ENCODE measurements around the gene AJM1.

The AJM1 gene

DNA sequence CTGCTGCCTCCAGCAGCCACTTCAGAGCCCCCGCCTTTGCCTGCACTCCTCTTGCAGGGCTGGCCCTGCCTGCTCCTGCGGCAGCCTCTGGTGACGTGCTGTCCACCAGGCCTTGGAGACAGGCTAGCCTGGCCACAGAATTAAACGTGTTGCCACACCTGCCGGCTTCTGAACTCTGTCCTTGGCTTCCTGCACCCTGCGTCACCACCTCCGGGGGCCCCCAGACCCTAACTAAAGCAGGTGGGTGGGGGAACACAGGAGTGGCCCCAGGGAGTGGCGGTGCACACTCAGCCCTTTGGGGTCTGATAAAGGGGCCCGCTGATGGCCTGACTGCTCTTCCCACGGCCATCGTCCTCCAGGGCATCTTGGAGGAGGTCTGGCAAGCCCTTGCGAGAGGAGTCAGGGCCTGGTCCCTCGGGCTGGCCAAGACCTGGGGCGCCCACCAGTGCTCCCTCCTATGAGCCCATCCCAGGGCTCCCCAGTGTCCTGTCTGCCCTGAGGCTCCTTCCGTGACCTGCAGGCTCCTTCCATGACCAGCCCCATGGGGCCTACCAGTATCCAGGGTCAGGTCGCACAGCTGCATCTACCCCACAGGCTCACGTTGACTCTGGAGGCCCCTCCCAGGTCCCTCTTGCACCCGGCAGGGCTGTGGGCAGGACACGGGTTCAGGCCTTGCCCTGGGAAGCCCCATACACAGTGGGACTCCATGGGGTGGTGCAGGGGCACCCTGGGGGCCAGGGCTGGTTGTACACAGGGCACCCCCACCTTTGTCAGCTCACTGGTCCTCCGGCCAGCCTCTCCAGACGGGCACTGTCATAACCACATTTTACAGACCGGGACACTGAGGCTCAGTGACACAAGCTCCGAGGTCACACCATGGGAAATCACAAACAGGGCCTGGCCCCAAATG lies 8.8 kb downstream of the AJM1 start:
- no peak for DNase-seq
- in situ Hi-C loops (cut with HindIII; ENCODE audit: low pct_ligation_motif_present, low pct_unique_long_range_greater_than_20kb, low sequenced_read_pairs), result no loop called here

DNA sequence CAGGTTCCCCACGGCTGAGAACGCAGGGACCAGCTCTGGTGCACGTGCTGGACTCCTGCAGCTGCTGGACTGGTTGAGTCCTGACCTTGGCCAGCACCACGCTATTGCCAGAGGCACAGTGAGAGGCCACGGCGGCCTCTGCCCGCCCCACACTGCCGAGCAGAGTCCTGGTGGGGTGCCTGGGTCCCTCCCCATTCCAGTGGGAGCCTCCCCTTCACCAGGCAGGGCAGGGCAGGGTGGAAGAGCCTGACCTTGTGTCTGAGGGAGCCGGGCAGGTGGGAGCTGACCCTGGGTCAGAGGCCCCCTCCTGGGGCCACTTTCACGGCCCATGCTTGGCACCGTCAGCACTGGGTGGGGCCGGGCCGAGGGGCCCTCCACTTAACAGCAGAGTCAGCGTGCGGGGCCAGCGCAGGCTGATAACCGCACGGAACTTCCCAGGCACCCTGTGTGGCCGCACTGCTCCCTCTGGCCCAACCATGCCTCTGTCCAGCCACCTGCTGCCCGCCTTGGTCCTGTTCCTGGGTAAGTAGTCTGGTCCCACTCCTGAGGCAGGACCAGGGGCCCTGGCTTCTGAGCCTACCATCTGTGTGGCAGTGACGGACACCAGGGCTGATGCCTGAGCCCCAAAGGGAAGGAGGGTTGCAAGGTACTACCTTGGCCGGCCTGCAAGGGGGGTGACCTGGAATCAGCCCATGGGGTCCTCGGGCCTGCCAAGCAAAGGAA lies 9.8 kb downstream of the AJM1 start, which contains the start of gene MAMDC4:
Gene MAMDC4, plus strand, starts transcription at position 406 of the 723 bp plus-strand sequence. Its CDS starts 71 bp downstream, at position 477.
- in situ Hi-C loops (cut with HindIII; ENCODE audit: low pct_ligation_motif_present, low pct_unique_long_range_greater_than_20kb, low sequenced_read_pairs), result no loop called here
- DNase-seq, result no peak

DNA sequence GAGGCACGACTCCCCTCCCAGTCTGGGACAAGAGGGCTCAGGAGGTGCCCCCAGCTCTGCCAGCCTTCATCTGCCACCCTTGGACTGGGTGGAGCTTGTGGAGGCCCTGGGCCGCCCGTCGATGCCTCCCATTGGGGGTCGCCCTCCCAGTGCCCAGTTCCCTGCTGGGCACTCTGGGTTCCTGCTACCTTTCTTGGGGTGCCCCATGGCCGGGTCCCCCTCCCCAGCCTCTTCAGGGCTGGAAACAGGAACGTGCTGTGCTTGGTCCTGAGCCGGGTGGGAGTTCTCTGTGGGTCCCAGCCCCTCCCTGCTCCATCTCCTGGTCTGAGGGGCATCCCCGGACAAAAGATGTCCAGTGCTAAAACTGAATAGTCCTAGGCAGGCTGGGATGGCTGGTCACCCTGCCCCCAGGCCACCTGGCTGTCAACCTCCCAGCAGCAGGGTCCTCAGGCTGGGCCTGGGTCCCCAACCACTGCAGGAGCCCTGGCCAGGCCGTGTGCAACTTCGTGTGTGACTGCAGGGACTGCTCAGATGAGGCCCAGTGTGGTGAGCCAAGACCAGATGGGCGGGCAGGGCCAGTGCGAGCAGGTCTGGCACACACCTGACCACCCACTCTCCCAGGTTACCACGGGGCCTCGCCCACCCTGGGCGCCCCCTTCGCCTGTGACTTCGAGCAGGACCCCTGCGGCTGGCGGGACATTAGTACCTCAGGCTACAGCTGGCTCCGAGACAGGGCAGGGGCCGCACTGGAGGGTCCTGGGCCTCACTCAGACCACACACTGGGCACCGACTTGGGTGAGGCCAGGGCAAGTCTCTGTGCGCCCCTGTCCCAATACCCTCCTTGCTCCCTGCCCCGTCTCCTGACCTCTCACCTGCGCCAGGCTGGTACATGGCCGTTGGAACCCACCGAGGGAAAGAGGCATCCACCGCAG lies 10.7 kb downstream of the AJM1 start:
- no peak for DNase-seq
- in situ Hi-C loops (cut with HindIII; ENCODE audit: low pct_ligation_motif_present, low pct_unique_long_range_greater_than_20kb, low sequenced_read_pairs), result no loop called here

DNA sequence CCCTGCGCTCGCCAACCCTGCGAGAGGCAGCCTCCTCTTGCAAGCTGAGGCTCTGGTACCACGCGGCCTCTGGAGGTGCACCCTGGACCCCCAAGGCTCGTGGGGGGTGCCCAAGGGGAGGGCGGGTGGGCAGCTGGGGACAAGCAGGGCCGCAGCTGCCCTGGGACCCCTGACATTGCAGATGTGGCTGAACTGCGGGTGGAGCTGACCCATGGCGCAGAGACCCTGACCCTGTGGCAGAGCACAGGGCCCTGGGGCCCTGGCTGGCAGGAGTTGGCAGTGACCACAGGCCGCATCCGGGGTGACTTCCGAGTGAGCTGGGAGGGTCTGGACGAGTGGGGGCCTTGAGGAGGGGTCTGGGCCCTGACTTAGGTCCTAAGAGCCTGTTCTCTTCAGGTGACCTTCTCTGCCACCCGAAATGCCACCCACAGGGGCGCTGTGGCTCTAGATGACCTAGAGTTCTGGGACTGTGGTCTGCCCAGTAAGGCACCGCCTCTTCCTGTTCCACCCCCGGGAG lies 11.4 kb downstream of the AJM1 start:
- DNase-seq, result no peak
- in situ Hi-C loops (cut with HindIII; ENCODE audit: low pct_ligation_motif_present, low pct_unique_long_range_greater_than_20kb, low sequenced_read_pairs), result no loop called here

DNA sequence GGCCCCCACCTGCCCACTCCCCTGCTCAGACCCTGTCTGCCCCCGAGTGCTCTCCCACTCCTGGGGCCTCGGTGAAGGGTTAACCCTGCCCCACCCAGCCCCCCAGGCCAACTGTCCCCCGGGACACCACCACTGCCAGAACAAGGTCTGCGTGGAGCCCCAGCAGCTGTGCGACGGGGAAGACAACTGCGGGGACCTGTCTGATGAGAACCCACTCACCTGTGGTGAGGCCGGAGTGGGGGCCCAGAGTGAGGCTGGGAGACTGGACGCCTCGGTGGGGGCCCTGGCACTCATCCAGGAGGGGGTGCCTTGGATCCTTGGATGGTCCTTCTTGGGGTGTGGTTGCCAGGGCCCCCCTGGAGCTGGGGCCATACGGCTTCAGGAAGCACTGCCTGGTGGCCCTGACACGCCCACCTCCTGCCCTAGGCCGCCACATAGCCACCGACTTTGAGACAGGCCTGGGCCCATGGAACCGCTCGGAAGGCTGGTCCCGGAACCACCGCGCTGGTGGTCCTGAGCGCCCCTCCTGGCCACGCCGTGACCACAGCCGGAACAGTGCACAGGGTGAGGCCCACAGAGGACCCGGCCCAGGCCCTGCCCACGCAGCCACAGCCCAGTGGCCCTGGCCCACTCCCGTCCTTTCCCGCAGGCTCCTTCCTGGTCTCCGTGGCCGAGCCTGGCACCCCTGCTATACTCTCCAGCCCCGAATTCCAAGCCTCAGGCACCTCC lies 12.0 kb downstream of the AJM1 start:
- in situ Hi-C loops (cut with HindIII; ENCODE audit: low pct_ligation_motif_present, low pct_unique_long_range_greater_than_20kb, low sequenced_read_pairs), result no loop called here

DNA sequence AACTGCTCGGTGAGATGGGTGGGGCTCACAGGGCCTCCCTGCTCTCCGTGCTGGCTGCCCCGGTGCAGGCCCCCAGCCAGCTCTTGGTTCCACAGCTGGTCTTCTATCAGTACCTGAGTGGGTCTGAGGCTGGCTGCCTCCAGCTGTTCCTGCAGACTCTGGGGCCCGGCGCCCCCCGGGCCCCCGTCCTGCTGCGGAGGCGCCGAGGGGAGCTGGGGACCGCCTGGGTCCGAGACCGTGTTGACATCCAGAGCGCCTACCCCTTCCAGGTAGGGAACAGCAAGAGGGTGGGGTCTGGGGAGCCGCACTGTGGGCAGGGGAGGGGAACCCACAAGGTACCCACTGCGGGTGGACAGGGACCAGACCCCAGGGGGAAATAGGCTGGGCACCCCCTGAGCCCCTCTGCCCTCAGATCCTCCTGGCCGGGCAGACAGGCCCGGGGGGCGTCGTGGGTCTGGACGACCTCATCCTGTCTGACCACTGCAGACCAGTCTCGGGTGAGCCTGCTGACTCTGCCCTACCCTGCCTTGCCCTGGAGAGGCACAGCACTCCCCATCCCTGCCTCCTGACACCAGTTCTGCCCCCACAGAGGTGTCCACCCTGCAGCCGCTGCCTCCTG lies 12.7 kb downstream of the AJM1 start:
- in situ Hi-C loops (cut with HindIII; ENCODE audit: low pct_ligation_motif_present, low pct_unique_long_range_greater_than_20kb, low sequenced_read_pairs), result no loop called here
- no peak for DNase-seq

More for the DNA sequence above, 12.0 kb downstream of the AJM1 start:
- DNase-seq, result no peak

DNA sequence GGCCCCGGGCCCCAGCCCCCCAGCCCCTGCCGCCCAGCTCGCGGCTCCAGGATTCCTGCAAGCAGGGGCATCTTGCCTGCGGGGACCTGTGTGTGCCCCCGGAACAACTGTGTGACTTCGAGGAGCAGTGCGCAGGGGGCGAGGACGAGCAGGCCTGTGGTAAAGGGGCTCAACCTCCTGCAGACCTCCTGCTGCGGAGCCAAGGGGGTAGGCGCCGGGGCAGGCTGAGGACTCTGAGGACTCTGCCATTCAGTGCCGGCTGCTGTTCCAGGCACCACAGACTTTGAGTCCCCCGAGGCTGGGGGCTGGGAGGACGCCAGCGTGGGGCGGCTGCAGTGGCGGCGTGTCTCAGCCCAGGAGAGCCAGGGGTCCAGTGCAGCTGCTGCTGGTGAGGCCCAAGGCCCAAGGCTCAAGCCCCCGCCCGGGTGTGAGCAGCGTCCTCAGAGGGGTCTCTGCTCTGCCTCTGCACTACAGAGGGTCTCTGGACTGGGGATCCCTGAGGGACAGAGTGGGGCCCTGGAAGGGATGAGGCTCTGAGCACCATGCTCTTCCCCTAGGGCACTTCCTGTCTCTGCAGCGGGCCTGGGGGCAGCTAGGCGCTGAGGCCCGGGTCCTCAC lies 13.3 kb downstream of the AJM1 start:
- DNase-seq, result no peak
- in situ Hi-C loops (cut with HindIII; ENCODE audit: low pct_ligation_motif_present, low pct_unique_long_range_greater_than_20kb, low sequenced_read_pairs), result no loop called here

DNA sequence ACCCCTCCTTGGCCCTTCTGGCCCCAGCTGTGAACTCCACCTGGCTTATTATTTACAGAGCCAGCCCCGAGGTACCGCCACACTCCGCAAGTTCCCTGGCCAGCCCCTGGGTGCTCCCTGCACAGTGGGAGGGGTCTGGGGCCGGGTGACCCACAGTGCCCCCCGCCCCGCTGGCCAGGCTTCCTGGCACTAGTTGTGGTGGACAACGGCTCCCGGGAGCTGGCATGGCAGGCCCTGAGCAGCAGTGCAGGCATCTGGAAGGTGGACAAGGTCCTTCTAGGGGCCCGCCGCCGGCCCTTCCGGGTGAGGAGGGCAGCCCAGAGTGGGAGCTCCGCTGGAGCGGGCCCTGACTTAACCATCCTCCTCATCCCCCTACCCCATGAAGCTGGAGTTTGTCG lies 13.8 kb downstream of the AJM1 start:
- DNase-seq, result no peak
- in situ Hi-C loops (cut with HindIII; ENCODE audit: low pct_ligation_motif_present, low pct_unique_long_range_greater_than_20kb, low sequenced_read_pairs), result no loop called here

DNA sequence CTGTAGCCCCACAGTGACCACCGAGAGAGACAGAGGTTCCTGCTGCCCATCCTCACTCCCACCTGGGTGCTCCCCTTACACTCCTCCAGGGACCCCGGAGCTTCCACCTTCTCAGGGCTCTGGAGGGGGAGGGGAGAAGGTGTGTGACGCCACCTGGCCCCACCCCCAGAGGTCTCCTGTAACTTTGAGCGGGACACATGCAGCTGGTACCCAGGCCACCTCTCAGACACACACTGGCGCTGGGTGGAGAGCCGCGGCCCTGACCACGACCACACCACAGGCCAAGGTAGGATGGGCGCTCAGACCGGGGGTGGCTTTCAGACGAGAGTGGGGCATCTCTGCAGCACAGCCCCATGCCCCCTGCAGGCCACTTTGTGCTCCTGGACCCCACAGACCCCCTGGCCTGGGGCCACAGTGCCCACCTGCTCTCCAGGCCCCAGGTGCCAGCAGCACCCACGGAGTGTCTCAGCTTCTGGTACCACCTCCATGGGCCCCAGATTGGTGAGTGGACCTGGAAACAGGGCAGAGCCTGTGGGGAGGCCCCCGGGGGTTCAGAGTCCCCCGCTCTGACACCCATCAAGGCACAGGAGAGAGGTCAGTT lies 14.4 kb downstream of the AJM1 start:
- in situ Hi-C loops (cut with HindIII; ENCODE audit: low pct_ligation_motif_present, low pct_unique_long_range_greater_than_20kb, low sequenced_read_pairs), result no loop called here
- DNase-seq, result no peak

DNA sequence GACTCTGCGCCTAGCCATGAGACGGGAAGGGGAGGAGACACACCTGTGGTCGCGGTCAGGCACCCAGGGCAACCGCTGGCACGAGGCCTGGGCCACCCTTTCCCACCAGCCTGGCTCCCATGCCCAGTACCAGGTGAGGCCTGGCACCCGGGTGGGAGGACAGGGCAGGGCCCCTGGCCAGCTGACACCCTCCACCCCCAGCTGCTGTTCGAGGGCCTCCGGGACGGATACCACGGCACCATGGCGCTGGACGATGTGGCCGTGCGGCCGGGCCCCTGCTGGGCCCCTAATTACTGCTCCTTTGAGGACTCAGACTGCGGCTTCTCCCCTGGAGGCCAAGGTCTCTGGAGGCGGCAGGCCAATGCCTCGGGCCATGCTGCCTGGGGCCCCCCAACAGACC lies 14.9 kb downstream of the AJM1 start:
- no peak for DNase-seq
- in situ Hi-C loops (cut with HindIII; ENCODE audit: low pct_ligation_motif_present, low pct_unique_long_range_greater_than_20kb, low sequenced_read_pairs), result no loop called here

DNA sequence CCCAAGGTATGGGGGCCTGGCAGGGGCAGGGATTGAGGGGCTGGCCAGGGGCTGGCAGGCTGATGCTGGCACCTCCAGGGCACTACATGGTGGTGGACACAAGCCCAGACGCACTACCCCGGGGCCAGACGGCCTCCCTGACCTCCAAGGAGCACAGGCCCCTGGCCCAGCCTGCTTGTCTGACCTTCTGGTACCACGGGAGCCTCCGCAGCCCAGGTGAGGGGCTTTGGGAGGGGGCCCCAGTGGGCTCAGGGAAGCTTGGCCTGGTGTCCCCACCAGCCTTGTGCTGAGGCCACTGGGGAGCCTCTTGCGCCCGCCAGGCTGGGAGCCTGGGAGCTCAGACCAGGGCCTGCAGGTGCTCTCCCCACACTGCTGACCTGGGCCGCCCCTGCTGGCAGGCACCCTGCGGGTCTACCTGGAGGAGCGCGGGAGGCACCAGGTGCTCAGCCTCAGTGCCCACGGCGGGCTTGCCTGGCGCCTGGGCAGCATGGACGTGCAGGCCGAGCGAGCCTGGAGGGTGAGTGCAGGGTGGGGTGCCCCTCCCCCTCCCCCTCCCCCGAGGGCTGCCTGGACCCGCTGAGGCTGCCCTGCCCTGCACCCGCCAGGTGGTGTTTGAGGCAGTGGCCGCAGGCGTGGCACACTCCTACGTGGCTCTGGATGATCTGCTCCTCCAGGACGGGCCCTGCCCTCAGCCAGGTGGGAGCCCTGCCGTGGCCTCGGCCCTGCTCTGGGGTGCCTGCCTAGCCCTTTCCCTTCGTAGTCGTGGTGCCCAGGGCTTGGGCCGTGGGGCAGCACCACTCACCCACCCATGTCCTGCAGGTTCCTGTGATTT lies 15.5 kb downstream of the AJM1 start:
- no peak for DNase-seq
- in situ Hi-C loops (cut with HindIII; ENCODE audit: low pct_ligation_motif_present, low pct_unique_long_range_greater_than_20kb, low sequenced_read_pairs), result no loop called here

DNA sequence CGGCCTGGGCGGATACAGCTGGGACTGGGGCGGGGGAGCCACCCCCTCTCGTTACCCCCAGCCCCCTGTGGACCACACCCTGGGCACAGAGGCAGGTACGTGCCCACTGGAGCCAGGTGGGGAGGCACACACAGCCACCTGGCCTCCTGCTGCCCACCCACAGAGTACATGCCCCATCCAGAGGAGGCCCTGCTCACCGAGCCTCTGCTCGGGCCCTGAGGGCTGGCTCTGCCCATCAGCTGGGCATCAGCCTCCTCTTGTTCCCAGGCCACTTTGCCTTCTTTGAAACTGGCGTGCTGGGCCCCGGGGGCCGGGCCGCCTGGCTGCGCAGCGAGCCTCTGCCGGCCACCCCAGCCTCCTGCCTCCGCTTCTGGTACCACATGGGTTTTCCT lies 16.2 kb downstream of the AJM1 start:
- in situ Hi-C loops (cut with HindIII; ENCODE audit: low pct_ligation_motif_present, low pct_unique_long_range_greater_than_20kb, low sequenced_read_pairs), result no loop called here
- no peak for DNase-seq

DNA sequence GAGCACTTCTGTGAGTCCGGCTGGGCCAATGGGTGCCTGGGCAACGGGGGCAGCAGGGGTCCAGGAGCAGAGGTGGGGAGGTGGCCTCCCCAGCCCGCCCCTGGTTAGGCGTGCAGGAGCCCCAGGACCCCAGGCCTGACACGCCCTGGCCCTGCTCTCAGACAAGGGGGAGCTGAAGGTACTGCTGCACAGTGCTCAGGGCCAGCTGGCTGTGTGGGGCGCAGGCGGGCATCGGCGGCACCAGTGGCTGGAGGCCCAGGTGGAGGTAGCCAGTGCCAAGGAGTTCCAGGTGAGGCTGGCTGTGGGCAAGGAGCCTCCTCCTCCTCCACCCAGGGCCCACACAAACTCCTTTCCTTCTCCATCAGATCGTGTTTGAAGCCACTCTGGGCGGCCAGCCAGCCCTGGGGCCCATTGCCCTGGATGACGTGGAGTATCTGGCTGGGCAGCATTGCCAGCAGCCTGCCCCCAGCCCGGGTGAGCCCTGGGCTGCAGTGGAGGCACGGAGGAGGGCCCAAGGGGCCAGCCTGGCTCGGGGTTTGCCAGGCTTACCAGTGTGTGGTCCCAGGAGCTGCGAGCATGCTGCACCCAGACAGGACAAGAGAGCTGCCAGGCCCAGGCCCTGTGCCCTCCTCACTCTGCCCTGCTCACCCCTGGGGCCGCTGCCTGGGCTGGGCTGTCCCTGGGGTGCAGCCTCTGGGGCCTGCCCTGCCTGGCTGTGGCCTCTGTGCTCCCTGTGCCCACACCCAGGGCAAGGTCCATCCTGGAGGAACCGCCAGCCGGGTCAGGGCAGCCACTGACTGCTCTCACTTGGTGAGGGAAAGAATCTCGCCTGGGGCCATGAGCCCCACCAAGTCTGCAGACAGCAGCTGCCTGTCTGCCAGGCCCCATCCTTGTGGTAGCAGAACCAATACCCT lies 16.8 kb downstream of the AJM1 start:
- in situ Hi-C loops (cut with HindIII; ENCODE audit: low pct_ligation_motif_present, low pct_unique_long_range_greater_than_20kb, low sequenced_read_pairs), result no loop called here
- peak; percentile 24 for DNase-seq

DNA sequence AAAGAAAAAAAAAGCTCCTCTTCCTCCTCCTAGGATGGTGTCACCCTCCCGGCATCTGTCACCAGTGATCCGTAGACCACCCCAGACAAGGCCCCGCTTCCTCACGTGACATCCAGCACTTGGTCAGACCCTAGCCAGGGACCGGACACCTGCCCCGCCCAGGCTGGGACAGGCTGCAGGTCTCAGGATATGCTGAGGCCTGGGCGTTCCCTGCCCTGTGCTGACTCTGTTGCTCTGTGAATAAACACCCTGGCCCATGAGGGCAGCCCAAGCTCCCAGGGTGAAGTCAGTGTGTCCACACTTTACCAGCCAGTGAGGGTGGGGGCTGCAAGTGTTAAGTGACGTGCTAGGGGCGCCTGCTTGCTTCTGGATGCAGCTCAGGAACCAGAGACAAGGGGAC lies 18.3 kb downstream of the AJM1 start:
- DNase-seq, result no peak
- in situ Hi-C loops (cut with HindIII; ENCODE audit: low pct_ligation_motif_present, low pct_unique_long_range_greater_than_20kb, low sequenced_read_pairs), result no loop called here
